ENCODE results near the gene MIR17HG.
"Not testable (repeated sequence)": the region's sequence is repeated elsewhere in the genome, so short reads cannot be mapped to it uniquely, and the experiment has no call there.

MIR17HG gene

DNA sequence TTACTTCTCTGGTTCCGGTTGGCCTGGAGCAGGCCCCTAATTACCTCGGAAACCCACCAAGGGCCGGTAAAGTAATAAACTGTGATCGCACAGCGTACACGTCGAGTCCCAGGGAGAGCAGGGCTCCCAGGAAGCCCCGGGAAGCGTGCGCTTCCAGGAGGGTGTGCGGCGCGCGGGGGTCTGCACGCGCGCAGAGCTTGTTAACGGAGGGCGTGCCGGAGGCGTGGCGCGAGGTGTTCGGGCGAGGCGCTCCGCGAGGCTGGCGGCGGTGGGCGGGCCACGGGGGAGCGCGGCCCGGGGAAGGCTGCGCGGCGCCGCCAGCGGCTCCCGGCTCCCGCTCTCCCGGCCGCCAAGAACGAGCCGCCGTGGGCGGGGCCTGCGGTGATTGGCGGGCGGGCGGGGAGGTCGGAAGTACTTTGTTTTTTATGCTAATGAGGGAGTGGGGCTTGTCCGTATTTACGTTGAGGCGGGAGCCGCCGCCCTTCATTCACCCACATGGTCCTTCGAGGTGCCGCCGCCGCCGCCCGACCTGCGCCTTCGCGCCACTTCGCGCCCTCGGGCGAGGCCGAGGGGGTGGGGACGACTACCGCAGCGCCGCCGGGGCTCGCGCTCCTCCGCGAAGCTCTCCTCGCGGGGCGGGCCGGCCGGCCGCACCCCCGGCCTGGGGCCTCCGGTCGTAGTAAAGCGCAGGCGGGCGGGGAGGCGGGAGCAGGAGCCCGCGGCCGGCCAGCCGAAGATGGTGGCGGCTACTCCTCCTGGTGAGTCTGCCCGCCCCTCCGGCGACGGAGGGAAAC, at the start of gene MIR17HG:
Gene MIR17HG, plus strand, starts transcription at position 486 of the 794 bp plus-strand sequence.
- DNase-seq (ENCODE audit: low read depth), result no peak

DNA sequence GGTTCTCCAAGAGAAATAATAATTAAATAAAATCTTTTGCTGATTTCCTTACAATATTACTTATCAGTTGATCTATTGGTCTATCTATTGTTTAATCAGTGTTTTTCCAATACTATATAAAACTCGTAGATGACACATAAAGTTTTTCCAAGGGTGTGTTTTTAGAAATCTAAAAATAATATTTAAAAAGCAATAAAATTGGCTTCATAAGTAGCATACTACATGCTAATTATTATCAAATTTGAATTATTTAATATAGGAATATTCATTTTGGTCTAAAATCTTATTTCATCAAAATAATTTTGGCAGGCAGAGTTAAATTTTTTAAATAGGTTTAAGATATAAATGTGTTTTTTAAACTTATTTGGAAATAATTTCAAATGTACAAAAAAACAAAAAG, 49.4 kb upstream of the MIR17HG start:
- DNase-seq (ENCODE audit: low read depth), result no peak

DNA sequence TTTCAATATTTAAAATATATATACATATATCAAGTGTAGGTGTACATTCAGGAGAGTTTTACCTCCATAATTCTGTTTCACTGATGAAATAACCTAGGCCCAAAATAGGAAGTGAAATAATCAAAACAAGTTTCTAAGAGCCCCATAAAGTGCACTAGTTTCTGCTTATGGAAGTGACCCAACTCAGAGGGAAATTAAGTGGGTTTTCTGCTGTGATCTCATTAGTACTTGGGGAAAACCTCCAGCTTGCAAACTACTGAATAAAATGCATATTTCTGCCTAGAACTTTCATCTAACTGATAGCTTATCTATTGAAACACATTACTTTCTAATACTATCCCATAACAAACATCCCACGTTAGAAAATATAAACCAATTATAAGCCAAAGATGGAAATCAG, 45.4 kb upstream of the MIR17HG start:
- no peak for DNase-seq (ENCODE audit: low read depth)

DNA sequence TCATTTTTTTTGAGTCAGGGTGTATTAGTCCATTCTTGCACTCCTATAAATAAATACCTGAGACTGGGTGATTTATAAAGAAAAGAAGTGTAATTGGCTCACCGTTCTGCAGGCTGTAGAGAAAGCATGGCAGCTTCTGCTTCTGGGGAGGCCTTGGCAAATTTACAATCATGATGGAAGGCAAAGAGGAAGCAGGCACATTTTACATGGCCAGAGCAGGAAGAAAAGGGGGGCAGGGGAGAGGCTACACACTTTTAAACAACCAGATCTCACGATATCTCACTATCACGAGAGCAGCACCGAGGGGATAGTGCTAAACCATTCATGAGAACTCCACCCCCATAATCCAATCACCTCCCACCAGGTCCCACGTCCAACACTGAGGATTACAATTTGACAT, 44.5 kb upstream of the MIR17HG start:
- DNase-seq (ENCODE audit: low read depth), result no peak

DNA sequence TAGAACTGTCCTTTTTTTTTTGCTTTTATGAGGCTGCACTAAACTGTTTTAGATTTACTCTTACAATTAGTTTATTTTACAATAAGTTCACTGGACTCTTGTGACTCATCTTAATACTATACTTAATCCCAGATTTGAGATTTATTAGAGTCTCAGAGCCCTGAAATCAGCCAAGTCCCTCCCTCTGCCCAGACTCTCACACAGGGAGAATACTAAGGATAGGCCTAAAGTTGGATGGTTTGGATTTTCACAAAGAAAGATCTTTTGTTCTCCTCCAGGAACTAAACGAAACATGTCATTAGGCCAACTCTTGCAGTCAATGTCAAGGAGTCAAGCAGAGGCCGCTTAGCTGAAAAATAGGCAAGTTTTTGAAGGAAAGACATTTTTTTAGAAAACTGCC, 42.7 kb upstream of the MIR17HG start:
- DNase-seq (ENCODE audit: low read depth), result no peak

DNA sequence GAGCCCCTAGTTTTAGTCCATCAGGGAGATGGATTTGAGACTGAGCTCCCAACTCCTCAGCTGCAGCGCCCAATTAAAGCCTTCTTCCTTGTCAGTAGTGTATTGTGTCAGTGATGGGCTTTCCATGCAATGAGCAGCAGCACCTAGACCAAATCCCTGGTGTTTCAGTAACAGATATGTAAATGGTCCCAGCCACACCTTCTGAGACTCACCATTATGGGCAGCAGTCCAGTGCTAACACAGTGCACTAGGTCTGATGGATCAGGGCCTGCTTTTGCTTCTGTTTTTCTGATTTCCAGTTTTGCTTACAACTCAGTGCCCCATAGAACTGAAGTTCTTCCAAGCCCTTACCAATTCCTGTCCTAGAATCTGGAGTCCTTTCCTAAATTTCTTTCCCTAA, 41.8 kb upstream of the MIR17HG start:
- no peak for DNase-seq (ENCODE audit: low read depth)

DNA sequence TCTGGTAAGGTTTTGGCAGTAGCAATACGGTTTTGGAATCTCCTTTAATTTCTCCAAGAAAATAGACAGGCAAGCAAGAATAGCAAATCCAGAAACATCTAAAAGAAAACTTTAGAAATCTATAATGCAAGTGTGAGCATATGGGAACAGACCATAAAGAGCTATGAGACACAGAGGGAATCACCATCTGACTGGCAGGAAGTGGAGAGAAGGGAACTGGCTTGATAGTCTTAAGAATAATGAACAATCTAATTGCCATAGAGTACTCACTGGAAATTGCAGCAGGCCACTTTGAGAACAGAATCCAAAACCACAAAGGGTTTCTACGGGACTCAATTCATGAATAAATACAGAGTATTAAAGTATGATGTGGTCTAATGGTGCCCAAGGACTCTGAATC, 39.6 kb upstream of the MIR17HG start:
- no peak for DNase-seq (ENCODE audit: low read depth)

DNA sequence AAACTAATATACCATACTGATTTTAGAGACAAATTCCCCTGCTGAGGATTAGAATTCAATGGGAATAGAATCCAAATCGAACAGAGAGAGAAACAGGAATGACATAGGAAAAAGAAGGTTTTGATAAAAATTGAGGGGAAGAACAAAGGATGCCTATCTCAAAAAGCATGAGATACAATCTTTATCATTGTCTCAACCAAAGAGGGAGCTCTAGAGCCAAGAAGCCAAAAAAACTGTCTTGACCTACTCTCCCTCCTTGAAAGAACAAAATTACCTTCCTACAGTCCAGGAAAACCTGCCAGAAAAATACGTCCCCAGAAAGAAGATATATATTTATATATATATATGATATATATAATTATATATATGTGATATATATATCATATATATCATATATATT, 39.2 kb upstream of the MIR17HG start:
- no peak for DNase-seq (ENCODE audit: low read depth)

DNA sequence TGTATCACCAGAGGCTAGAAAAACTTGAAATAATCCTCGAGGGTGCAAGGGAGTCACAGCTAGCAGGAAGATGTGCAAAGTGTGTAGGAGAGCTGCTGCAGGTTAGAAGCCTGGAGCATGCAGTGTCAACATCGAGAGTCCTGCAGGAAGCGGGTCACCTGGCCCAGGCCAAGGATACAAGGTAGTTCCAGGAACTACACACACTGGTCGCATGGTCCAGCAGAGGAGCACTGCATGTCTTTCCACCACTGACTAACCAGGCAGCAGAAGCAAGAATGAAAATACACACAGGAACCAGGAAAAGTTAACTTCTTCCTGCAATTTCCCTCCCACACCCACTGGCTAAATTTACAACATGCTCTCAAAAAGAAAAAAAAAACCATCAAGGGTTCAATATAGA, 36.0 kb upstream of the MIR17HG start:
- DNase-seq (ENCODE audit: low read depth), result no peak

DNA sequence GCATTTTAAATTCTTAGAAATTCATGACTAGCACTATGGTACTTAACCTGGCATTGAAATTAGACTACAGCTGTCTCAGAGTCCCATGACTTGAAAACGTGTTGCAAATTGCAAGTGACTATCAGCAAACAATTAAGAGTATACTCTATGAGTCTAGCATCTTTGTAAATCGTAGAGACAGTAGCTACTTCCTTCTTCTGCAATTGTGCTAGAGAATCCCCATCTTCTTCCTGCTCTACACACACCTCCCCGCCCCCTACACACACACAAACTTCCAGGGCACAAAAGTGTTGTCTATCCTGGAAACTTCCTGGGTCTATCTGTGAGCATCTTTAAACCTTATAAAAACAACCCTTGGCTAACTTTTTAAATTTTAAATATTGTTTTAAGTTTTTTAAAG, 35.2 kb upstream of the MIR17HG start:
- no peak for DNase-seq (ENCODE audit: low read depth)

DNA sequence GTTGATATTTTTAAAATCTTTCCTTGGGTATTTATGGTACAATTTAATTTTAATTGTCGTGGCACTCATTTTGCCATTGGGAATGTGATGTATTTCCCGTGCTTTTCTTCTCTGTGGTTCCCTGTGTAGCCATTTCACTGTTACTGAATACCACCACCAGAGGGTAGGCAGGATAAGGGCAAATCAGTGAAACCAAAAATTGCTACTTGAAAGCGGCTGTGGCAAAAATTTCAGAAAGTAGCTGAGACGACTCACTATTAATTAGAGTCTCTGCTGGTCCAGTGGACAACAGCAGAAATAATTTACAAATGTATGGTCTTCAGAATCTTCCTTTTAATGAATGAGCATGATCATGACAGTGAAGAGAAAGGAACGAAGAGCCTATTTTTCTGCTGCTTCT, 34.4 kb upstream of the MIR17HG start:
- DNase-seq (ENCODE audit: low read depth), result no peak

DNA sequence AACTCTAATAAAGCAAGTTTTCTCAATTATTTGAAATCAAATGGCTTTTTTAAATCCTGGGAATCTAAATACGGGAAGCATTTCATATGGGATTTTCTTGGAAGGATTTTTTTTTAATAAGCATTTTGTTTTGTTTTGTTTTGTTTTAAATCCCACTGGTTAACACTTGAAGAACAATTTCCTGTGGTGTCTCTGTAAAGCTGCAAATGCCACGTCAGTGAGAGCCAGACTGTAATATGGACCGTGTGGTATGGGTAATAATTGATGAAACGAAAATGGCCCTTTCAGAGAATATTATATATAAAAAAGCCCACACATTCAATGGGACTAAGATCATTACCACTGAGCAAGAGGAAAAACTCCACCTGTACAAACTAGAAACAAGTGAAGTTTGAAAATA, 33.9 kb upstream of the MIR17HG start:
- no peak for DNase-seq (ENCODE audit: low read depth)

DNA sequence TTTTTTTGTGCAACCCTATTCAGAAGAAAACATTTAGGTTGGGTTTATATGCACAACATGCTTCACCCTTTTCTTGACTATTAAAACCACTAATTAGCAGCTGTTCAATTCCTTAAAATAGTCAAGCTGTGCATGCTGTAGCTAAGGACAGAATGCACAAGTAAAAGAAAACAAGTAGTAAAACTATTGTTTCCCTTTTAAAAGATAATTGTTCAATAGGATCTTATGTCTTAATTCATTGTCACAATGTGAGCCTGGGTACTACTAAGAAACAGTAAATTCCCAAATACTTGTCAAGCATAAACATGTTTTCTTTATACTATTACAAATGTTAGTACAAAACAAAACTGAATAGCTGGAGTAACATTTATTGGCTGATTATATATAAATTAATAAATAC, 32.6 kb upstream of the MIR17HG start:
- DNase-seq (ENCODE audit: low read depth), result no peak

DNA sequence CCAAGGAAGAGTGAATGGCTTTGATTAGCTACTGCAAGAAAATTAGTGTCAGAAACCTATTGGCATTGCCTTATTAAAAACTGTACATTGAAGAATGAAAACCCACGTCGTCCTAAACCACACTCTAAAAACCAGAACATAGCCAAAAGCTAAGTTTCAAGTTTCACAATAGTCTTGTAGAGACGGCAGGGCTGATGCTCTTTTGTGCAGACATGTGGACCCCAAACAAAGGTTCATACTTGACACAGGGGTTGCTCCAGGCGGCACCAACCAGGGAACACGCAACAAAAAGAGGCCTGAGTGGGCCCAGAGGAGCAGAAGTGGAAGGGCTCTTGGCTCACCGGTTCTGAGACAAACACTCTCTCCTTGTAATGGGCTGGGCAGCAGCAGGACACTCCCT, 28.6 kb upstream of the MIR17HG start:
- DNase-seq (ENCODE audit: low read depth), result no peak

DNA sequence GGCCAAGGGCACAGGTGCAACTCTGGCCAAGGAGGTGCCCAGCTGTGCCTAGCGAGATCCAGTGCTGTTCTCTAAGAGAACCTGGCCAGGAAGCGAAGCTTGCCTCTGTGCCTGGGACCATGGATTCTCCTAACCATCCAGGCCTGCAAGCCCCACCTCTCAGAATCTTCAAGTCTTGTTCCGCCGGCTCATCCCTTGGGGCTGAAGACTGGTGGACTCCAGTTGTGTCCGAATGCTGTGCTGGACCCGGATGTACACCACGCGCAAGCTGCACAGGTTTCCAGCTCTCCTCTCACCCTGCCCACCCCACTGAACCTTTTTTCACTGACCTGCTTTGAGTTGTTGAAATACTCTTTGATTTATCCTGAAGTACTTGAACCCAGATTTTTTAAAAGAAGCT, 27.5 kb upstream of the MIR17HG start:
- DNase-seq (ENCODE audit: low read depth), result no peak

DNA sequence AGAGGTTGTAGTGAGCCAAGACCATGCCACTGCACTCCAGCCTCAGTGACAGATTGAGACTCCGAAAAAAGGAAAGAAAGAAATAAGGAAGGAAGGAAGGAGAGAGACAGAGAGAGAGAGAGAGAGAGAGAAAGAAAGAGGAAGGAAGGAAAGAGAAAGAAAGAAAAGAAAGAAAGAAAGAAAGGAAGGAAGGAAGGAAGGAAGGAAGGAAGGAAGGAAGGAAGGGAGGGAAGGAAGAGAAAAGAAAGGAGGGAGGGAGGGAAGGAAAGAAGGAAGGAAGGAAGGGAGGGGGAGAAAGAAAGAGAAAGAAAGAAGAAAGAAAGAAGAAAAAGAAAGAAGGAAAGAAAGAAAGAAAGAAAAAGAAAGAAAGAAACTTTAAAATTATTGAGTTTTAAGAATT, 26.5 kb upstream of the MIR17HG start:
- not testable (repeated sequence) for DNase-seq (ENCODE audit: low read depth)

DNA sequence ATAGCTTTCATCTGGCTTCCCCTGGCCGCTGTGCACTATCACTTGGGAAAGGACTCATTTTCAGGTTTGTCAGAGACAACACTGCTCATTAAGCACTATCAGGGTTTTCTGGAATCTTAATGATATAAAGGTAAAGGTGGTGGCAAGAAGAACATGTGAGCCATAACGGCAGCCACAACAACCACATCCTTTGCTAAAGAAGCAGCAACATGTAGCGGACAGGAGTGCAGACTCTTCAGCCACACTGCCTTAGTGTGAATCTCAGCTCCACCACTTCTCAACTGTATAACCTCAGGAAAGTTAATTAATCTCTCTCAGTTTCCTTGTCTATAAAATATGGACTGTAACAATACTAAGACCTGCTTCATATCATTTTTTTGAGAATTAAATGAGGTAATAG, 24.1 kb upstream of the MIR17HG start:
- no peak for DNase-seq (ENCODE audit: low read depth)

DNA sequence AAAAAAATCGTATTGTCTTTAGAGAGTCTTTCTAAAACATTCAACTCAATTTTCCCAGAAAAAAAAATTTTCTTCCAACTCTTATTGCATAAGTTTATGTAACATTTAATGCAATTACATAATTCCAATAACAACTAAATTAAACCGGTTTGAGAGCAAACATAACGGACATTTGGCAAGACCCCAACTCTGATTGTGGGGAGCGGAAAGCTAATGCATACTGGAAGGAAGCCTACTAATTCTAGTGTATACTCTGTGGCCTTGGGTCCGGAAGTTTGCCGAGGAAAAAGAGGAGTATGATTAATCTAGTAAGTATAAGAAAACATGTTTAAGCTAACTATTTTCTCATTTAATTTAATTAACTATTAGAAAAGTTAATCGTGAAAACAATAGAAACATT, 21.3 kb upstream of the MIR17HG start:
- no peak for DNase-seq (ENCODE audit: low read depth)

DNA sequence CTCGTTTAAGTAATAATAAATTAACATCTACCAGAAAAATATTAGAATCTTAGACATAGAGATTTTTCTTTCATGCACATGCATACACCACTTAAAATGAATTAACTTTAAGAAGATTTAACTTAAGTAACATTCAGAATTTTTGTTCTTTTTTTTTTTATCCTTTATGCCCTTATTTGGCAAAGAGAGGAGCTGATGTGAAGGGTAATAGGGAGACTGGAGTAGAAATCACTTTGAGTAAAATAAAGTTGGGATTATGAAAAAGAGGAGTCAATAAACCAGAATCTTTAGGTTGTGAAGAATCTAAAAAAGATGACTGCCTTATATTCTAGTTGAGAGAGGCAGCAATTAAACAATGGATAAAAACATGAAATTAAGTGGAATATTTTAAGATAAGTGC, 18.8 kb upstream of the MIR17HG start:
- DNase-seq (ENCODE audit: low read depth), result no peak

DNA sequence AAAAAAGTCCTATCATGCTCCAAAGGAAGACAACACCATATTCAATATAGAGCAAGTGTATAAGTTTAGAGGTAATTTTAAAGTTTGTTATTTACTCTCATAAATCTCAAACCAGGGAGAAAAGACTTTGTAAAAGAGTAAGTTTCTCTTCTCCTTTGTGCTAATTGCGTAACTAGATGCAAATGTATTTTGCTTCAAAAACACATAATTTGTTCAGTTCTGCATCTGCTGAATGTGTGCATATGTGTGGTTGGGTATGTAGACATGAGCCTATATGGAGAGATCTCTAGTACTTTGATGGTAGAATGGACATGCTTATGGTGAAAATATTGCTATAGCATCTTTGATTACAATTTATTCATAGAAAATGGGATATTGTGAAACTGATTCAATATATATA, 17.8 kb upstream of the MIR17HG start:
- no peak for DNase-seq (ENCODE audit: low read depth)

DNA sequence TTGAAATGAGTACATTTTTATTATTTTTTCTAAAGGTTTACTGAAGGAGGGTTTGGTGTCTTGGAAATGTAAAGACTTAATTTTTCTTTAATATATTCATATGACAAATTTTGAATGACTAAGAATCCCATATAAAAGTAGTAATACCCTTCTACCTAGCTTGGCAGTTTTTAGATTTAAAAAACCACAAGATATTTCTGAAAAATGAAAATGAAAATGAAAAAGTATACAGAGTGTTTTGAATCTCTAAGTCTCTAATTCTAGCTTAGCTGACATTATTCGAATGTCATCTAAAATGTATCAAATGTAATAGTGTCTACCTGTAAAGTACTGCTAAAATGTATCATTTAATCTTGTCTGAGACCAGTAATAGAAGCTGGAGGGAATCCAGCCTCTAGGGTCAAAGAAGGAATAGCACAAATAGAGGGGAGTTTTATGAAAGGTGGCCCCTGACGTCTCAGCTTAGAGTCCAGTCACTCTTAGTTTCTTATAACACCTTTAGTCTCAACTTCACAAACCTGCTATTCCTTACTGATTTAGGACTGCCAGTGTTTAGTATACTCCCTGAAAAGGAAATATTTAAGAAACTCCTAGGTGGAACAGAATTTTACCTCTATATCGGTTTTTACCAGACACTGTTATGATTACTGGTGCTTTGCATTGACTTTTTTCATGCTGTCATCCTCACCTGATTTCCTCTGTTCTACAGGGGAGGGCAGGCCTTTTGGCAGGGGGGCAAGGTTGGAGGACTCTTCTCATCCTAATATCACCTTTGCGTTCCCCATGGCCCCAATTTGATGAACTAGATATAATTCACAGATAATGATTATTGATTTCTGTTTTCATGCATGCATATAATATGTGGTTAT, 16.2 kb upstream of the MIR17HG start:
- no peak for DNase-seq (ENCODE audit: low read depth)

DNA sequence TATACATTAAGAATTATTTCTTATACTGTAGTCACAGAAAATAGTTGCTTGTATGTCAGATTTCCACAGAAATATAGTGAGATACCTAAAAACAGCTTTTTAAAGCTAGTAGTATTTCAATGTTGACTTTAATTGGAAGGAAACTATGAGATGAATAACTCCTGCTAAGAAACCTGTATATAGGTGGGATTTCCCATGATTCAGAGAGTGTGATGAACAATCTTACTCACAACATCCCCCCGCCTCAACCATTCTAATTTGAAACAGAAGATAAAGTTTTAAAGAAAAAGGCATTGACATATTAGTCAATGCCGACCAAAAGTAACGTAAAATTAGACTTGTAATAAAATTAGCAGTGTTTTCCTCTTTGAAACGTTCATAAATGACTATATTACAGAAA, 1.4 kb upstream of the MIR17HG start:
- no peak for DNase-seq (ENCODE audit: low read depth)

DNA sequence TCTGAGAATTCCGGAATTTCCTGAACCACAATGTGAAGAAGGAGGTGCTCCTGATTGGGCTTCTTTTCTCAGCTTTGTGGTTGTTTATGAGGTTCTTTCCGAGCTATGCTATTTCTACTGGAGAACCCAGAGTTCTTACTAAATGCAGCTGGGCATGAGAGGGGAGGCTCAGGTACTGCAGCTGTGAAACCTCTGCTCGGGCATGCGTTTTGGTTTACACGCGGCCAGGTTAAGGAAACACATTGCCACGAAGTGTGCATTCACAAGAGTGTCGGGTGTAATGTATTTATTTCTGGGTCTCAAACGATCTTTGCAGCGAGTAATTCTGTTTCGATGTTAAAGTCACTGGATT, 661 bp upstream of the MIR17HG start:
- no peak for DNase-seq (ENCODE audit: low read depth)

Data from GM04503 (cell line).